PFSK-1 (cell line): Measurements from ENCODE around the gene CFAP77.

Source experiments
- FOXP2 ChIP-seq: optimal IDR thresholded peaks from 2 replicates; pipeline ENCODE3; 2011; ENCODE audit warnings: borderline replicate concordance, control low read depth, inconsistent platforms; ENCODE audit not compliant: insufficient read depth; ENCODE audit errors: extremely low read length, extremely low read depth
- POLR2AphosphoS5 ChIP-seq: IDR thresholded peaks from 2 replicates; pipeline ENCODE4 v1.6.1; 2012; ENCODE audit warnings: low read depth, mild to moderate bottlenecking, control low read depth, low read length, moderate library complexity
- SIN3A ChIP-seq: IDR thresholded peaks from 2 replicates; pipeline ENCODE4 v1.6.1; 2012; ENCODE audit warnings: mild to moderate bottlenecking, low read length, moderate library complexity, borderline replicate concordance; ENCODE audit not compliant: insufficient read depth
- TAF1 ChIP-seq: IDR thresholded peaks from 2 replicates; pipeline ENCODE4 v1.6.1; 2012; ENCODE audit warnings: low read length, control low read depth, borderline replicate concordance; ENCODE audit not compliant: insufficient read depth
- TF ChIP-seq, protein P1 (sequence below), 2 experiments: IDR thresholded peaks; 2 replicates each; pipeline versions ENCODE4 v1.6.1 to v1.8.0; 2011 to 2012; ENCODE audit warnings: low read depth in 2 of 2, low read length in 2 of 2, control low read depth in 1 of 2, inconsistent platforms in 1 of 2, mild to moderate bottlenecking in 1 of 2, moderate library complexity in 1 of 2; ENCODE audit not compliant: insufficient read depth in 1 of 2

Gene CFAP77

GRCh38 chr9:132590037-132590317, 180.0 kb downstream of the CFAP77 start:
- TF ChIP-seq TAF1 = no peak
- TF ChIP-seq SIN3A = no peak
- TF ChIP-seq FOXP2 = no peak
- no peak for TF ChIP-seq POLR2AphosphoS5
- TF ChIP-seq, protein P1, sequence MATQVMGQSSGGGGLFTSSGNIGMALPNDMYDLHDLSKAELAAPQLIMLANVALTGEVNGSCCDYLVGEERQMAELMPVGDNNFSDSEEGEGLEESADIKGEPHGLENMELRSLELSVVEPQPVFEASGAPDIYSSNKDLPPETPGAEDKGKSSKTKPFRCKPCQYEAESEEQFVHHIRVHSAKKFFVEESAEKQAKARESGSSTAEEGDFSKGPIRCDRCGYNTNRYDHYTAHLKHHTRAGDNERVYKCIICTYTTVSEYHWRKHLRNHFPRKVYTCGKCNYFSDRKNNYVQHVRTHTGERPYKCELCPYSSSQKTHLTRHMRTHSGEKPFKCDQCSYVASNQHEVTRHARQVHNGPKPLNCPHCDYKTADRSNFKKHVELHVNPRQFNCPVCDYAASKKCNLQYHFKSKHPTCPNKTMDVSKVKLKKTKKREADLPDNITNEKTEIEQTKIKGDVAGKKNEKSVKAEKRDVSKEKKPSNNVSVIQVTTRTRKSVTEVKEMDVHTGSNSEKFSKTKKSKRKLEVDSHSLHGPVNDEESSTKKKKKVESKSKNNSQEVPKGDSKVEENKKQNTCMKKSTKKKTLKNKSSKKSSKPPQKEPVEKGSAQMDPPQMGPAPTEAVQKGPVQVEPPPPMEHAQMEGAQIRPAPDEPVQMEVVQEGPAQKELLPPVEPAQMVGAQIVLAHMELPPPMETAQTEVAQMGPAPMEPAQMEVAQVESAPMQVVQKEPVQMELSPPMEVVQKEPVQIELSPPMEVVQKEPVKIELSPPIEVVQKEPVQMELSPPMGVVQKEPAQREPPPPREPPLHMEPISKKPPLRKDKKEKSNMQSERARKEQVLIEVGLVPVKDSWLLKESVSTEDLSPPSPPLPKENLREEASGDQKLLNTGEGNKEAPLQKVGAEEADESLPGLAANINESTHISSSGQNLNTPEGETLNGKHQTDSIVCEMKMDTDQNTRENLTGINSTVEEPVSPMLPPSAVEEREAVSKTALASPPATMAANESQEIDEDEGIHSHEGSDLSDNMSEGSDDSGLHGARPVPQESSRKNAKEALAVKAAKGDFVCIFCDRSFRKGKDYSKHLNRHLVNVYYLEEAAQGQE (IDR thresholded peaks at IDR 0.05; ENCODE audit: insufficient read depth in 1 of 2, low read depth in 2 of 2, low read length in 2 of 2) = no peak

- TF ChIP-seq POLR2AphosphoS5 (no peak), TAF1 (no peak), FOXP2 (no peak), SIN3A (no peak)
- TF ChIP-seq, protein P1 (IDR thresholded peaks at IDR 0.05; ENCODE audit: insufficient read depth in 1 of 2, low read depth in 2 of 2, low read length in 2 of 2) = no peak
Observed at GRCh38 chr9:132590318-132591182, 180.5 kb downstream of the CFAP77 start.

DNA sequence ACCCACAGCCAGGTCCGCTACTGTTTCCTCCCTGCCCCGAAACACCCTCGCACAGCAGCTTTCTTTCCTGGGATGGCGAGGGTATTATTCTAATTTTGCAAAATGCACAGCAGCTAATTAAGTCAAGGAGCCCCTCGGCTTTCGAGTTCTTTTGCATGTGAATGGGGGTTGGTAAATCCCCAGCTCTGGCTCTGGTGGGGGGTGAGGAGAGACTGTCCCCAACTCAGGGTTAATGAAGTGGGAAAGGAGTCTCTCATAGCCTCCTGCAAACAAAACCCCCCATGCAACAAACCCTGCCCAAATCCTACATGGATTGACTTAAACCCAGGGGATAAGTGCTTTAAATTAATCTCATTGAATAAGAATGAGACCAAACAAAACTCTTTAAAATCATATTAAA, 181.2 kb downstream of the CFAP77 start:
- no peak for TF ChIP-seq TAF1
- no peak for TF ChIP-seq POLR2AphosphoS5
- TF ChIP-seq FOXP2 = no peak
- TF ChIP-seq SIN3A = no peak
- TF ChIP-seq, protein P1 (IDR thresholded peaks at IDR 0.05; ENCODE audit: insufficient read depth in 1 of 2, low read depth in 2 of 2, low read length in 2 of 2) = no peak

DNA sequence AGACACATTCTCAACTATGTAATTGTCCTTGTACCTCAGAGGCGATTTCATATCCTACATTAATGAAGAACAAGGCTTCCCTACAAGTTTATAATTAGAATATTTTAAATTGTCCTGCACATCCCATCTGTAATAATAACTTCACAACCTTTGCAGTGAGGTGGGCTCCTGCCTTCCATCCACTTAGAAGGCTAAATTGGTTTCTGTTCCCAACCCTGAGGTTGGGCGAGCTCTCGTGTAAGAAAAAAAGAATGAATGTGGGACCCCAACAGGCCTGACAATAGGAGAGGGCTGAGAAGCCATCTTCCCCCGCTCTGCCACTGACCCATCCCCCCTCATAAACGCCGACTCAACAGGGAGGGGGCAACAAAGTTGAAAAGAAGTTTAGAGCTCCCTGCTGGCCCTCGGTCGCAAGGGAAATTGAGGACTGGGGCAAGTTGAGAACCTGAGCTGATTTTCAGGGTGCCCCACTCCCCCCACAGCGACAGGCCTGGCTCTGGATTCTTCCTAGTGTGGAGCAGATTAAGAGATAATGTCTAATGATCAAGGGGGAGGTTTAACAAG, 181.8 kb downstream of the CFAP77 start:
- no peak for TF ChIP-seq TAF1
- no peak for TF ChIP-seq POLR2AphosphoS5
- TF ChIP-seq, protein P1 (IDR thresholded peaks at IDR 0.05; ENCODE audit: insufficient read depth in 1 of 2, low read depth in 2 of 2, low read length in 2 of 2) = no peak
- TF ChIP-seq SIN3A = no peak
- no peak for TF ChIP-seq FOXP2
